GM12878 (cell line): Measurements from ENCODE around the gene ALOXE3. TPM values are rescaled to one million over a fixed set of nuclear protein-coding genes. Genes with fewer than 3 reads are reported as not detected.

Experiments
- ATAC-seq: fragments of 200-7000 bp; cut with Tn5 transposase; 3 replicates; pipeline ENCODE4 v1.9.1; 2020; ENCODE audit warnings: mild to moderate bottlenecking, moderate library complexity
- BruUV-seq: library from RNA; stranded (reverse); fragments of 400-500 nt; replicated peaks from 2 replicates; lab custom pipeline; 2021; lab: Mats Ljungman, UMichigan
- CTCF ChIA-PET: fragments of 300-600 bp; sonication (Branson Sonifier 250); formaldehyde crosslinking; extraction: SDS; loops from one replicate; lab custom pipeline; 2021; ENCODE audit warnings: inconsistent platforms; lab: Yijun Ruan, JAX
- POLR2A ChIA-PET: fragments of 350-600 bp; formaldehyde crosslinking; extraction: SDS; loops from one replicate; lab custom pipeline; 2021; ENCODE audit warnings: inconsistent platforms; lab: Charles Lee
- RAD21 ChIA-PET: fragments of 300-600 bp; sonication (Branson Sonifier 250); formaldehyde crosslinking; loops from one replicate; lab custom pipeline; 2023; ENCODE audit warnings: antibody characterized with exemption; ENCODE audit not compliant: unreplicated experiment; lab: Charles Lee
- SMC1A ChIA-PET: fragments of 300-600 bp; sonication (Branson Sonifier 250); formaldehyde crosslinking; loops from one replicate; lab custom pipeline; 2023; ENCODE audit not compliant: unreplicated experiment, uncharacterized antibody; lab: Charles Lee
- DNase-seq: peaks from one replicate; pipeline ENCODE4 v3.0.0-alpha.2; 2011; ENCODE audit warnings: low read depth, low spot score
- FAIRE-seq: peaks from 3 replicates; lab custom pipeline; 2011; peaks lifted over from hg19 to GRCh38; lab: Jason Lieb, UNC
- H2AFZ ChIP-seq: 2 replicates; pipeline ENCODE4 v1.6.0; 2011; ENCODE audit warnings: low read depth, low read length, control low read depth; ENCODE audit not compliant: control insufficient read depth
- H3K27ac ChIP-seq: 2 replicates; pipeline ENCODE4 v1.5.1; 2011; ENCODE audit warnings: control low read depth; ENCODE audit not compliant: control insufficient read depth, insufficient read depth
- H3K27me3 ChIP-seq, 2 experiments: replicated peaks in 1 of 2; 2 replicates each; pipeline versions ENCODE4 v1.6.0 to v1.6.1; 2011; ENCODE audit warnings: low read length in 1 of 2; ENCODE audit not compliant: control insufficient read depth in 2 of 2, insufficient read depth in 2 of 2
- H3K36me3 ChIP-seq, 2 experiments: 2 replicates each; pipeline ENCODE4 v1.5.1; 2011; ENCODE audit warnings: low read length in 1 of 2; ENCODE audit not compliant: control insufficient read depth in 2 of 2, insufficient read depth in 2 of 2
- H3K4me1 ChIP-seq: 2 replicates; pipeline ENCODE4 v1.6.1; 2011; ENCODE audit warnings: mild to moderate bottlenecking, low read length, moderate library complexity, mixed read lengths; ENCODE audit not compliant: control insufficient read depth, insufficient read depth
- H3K4me2 ChIP-seq: 2 replicates; pipeline ENCODE4 v1.6.0; 2011; ENCODE audit warnings: control low read depth; ENCODE audit not compliant: control insufficient read depth, insufficient read depth
- H3K4me3 ChIP-seq: fragments of 200-600 bp; sonication (generic); 2 replicates; pipeline ENCODE4 v1.5.1; 2016
- H3K79me2 ChIP-seq: 2 replicates; pipeline ENCODE4 v1.6.0; 2011; ENCODE audit warnings: low read length; ENCODE audit not compliant: control insufficient read depth, insufficient read depth
- H3K9ac ChIP-seq: 2 replicates; pipeline ENCODE4 v1.8.0; 2011; ENCODE audit warnings: low read length, control low read depth, mixed read lengths; ENCODE audit not compliant: control insufficient read depth, insufficient read depth
- H3K9me3 ChIP-seq: replicated peaks from 3 replicates; pipeline ENCODE4 v1.5.1; 2011; ENCODE audit warnings: mild to moderate bottlenecking, low read length; ENCODE audit not compliant: control insufficient read depth, insufficient read depth
- H4K20me1 ChIP-seq: 2 replicates; pipeline ENCODE4 v1.6.0; 2011; ENCODE audit not compliant: control insufficient read depth, insufficient read depth
- MAX ChIP-seq: IDR thresholded peaks from 2 replicates; pipeline ENCODE4 v1.6.1; 2012; ENCODE audit warnings: low read depth, low read length, improper control_type of control experiment
- MYC ChIP-seq: IDR thresholded peaks from 2 replicates; pipeline ENCODE4 v1.6.1; 2011; ENCODE audit warnings: mild to moderate bottlenecking, low read length, moderate library complexity, inconsistent platforms; ENCODE audit not compliant: insufficient read depth, insufficient replicate concordance, insufficient read length, severe bottlenecking
- RFX5 ChIP-seq: IDR thresholded peaks from 2 replicates; pipeline ENCODE4 v1.6.1; 2011; ENCODE audit warnings: low read depth, low read length, improper control_type of control experiment
- SIX5 ChIP-seq: IDR thresholded peaks from 2 replicates; pipeline ENCODE4 v1.6.1; 2011; ENCODE audit warnings: mild to moderate bottlenecking, low read depth, low read length, moderate library complexity; ENCODE audit not compliant: severe bottlenecking
- USF1 ChIP-seq: IDR thresholded peaks from 2 replicates; pipeline ENCODE4 v1.6.1; 2011; ENCODE audit warnings: borderline replicate concordance, low read depth, mild to moderate bottlenecking, moderate library complexity, mixed read lengths, low read length; ENCODE audit not compliant: insufficient read depth; ENCODE audit errors: extremely low read length
- ZNF217 ChIP-seq: fragments of 450-650 bp; IDR thresholded peaks from 2 replicates; pipeline ENCODE4 v1.6.1; 2017; ENCODE audit warnings: antibody characterized with exemption, mild to moderate bottlenecking
- ZZZ3 ChIP-seq: IDR thresholded peaks from 2 replicates; pipeline ENCODE4 v1.6.1; 2011; ENCODE audit warnings: low read depth; ENCODE audit not compliant: control insufficient read depth, insufficient read length
- WGBS: methylation state at CpG from one replicate; pipeline ENCODE4 v1.1.6; 2016; ENCODE audit warnings: low lambda C conversion rate; ENCODE audit not compliant: insufficient replicate concordance, insufficient coverage; ENCODE audit errors: missing lambda C conversion rate; 5-methylcytosine and 5-hydroxymethylcytosine counted together
- in situ Hi-C: fragments of 300-500 bp; cut with MboI; formaldehyde crosslinking; loops from 9 replicates; pipeline ENCODE4 v1.14.3; 2018; ENCODE audit warnings: mixed read lengths
- intact Hi-C: fragments of 100-400 bp; cut with micrococcal nuclease; formaldehyde crosslinking; loops from one replicate; pipeline ENCODE4 v1.14.2; 2022; ENCODE audit not compliant: unreplicated experiment
- polyA plus RNA-seq, 11 experiments: library from polyadenylated mRNA; depleted of rRNA in 4 of 11; unstranded in 6 of 11; stranded (reverse) in 5 of 11; fragments of >200 nt; fragmentation: Nextera tagmentation in 4 of 11; fragmentation: Illumina TruSeq in 1 of 11; extraction: Ambion mirVana in 4 of 11; extraction: Trizol in 1 of 11; gene quantifications; 1 replicate in 1 of 11; 2 replicates in 10 of 11; pipeline versions ENCODE4 v1.2.1 to v1.2.3, GENCODE V29; 2011 to 2016; ENCODE audit warnings: inconsistent platforms in 2 of 11, missing spikeins in 2 of 11, low read depth in 1 of 11
- total RNA-seq, 4 experiments: library from RNA; depleted of rRNA in 3 of 4; stranded (reverse); fragments of >200 nt in 3 of 4; fragmentation: Illumina TruSeq in 1 of 4; extraction: Trizol in 1 of 4; gene quantifications; 2 replicates each; pipeline versions ENCODE4 v1.2.1 to v1.2.3, GENCODE V29; 2013 to 2021
- TF ChIP-seq, protein P1 (sequence below): IDR thresholded peaks from 2 replicates; pipeline ENCODE4 v1.6.1; 2012; ENCODE audit warnings: improper control_type of control experiment, low read depth, low read length; ENCODE audit not compliant: insufficient replicate concordance

ALOXE3 gene
- total and polyA plus RNA-seq, 10 of the 15 experiments (the other 5 are each of a cell fraction or from before 2014, with no cell fraction given) = 0.04 TPM; not detected in 9

- in situ Hi-C loops = no loop called here
- Histone ChIP-seq H3K9ac (no peak overlapping the region), H3K36me3 (no peaks in the 10 kb centered on the region), H4K20me1 (no peaks in the 10 kb centered on the region), H3K79me2 (no peaks in the 10 kb centered on the region), H3K4me3 (no peak overlapping the region), H3K4me2 (peak overlapping the region; percentile 54), H3K27me3 (peaks cover 4% of the 10 kb centered on the region in 2 experiments; a peak in 1 of 4 replicates), H3K9me3 (no peaks in the 10 kb centered on the region), H3K4me1 (peaks cover 14% of the 10 kb centered on the region), H3K27ac (no peak overlapping the region), H2AFZ (no peak overlapping the region)
- intact Hi-C loops = loop anchor here (2.0 to 5.0 kb wide), 4 partner anchors 39 to 314 kb away; partner anchors contain the start of gene NAA38
- ChIA-PET POLR2A (no interaction called here), RAD21 (interaction anchor here (0.8 to 4.1 kb wide), 8 partner anchors 14 to 312 kb away, joined by 3 to 21 read pairs (median 10); partner anchors contain the start of gene NAA38), CTCF (interaction anchor here (1.0 to 8.3 kb wide), 19 partner anchors 12 to 312 kb away, joined by 3 to 159 read pairs (median 13); partner anchors contain the start of genes ALOX12B, ALOXE3, CNTROB and CYB5D1), SMC1A (interaction anchor here (1.0 to 4.0 kb wide), 12 partner anchors 14 to 312 kb away, joined by 3 to 31 read pairs (median 5); partner anchors contain the start of gene GUCY2D)
- no peak for TF ChIP-seq USF1
- TF ChIP-seq MAX = no peak
- no peak for TF ChIP-seq SIX5
- BruUV-seq = no TSS peak
- DNase-seq = no peak
- 57% methylated on average over 3 of the region's 3 CpGs for WGBS
- ATAC-seq = no peak
- no peak for FAIRE-seq
Observed at GRCh38 chr17:8055851-8056231, 62.5 kb downstream of the ALOXE3 start.

GRCh38 chr17:8053600-8053999 lies 64.7 kb downstream of the ALOXE3 start:
- Histone ChIP-seq H3K4me1 (peaks cover 14% of the 10 kb centered on the region), H3K27me3 (peaks cover 0 to 4% of the 10 kb centered on the region in 2 experiments; a peak in 1 of 4 replicates), H3K27ac (no peak overlapping the region), H4K20me1 (no peaks in the 10 kb centered on the region), H2AFZ (no peak overlapping the region), H3K9ac (no peak overlapping the region), H3K4me2 (no peak overlapping the region), H3K79me2 (no peaks in the 10 kb centered on the region), H3K4me3 (no peak overlapping the region), H3K36me3 (no peaks in the 10 kb centered on the region), H3K9me3 (no peaks in the 10 kb centered on the region)
- DNase-seq (no peak), ATAC-seq (no peak), FAIRE-seq (no peak)
- in situ Hi-C loops (no loop called here), intact Hi-C loops (no loop called here)
- ChIA-PET SMC1A (interaction anchor here (0.6 to 0.7 kb wide), 2 partner anchors 64 to 121 kb away, joined by 3 read pairs; no protein-coding TSS in a partner anchor), POLR2A (no interaction called here), CTCF (interaction anchor here (0.8 to 1.1 kb wide), 2 partner anchors 12 to 64 kb away, joined by 3 to 4 read pairs; no protein-coding TSS in a partner anchor), RAD21 (interaction anchor here (0.9 kb wide), 1 partner anchor 12 kb away, joined by 4 read pairs; no protein-coding TSS in a partner anchor)
- 86% methylated on average over 7 of the region's 7 CpGs for WGBS
- no TSS peak for BruUV-seq
- TF ChIP-seq, protein P1, sequence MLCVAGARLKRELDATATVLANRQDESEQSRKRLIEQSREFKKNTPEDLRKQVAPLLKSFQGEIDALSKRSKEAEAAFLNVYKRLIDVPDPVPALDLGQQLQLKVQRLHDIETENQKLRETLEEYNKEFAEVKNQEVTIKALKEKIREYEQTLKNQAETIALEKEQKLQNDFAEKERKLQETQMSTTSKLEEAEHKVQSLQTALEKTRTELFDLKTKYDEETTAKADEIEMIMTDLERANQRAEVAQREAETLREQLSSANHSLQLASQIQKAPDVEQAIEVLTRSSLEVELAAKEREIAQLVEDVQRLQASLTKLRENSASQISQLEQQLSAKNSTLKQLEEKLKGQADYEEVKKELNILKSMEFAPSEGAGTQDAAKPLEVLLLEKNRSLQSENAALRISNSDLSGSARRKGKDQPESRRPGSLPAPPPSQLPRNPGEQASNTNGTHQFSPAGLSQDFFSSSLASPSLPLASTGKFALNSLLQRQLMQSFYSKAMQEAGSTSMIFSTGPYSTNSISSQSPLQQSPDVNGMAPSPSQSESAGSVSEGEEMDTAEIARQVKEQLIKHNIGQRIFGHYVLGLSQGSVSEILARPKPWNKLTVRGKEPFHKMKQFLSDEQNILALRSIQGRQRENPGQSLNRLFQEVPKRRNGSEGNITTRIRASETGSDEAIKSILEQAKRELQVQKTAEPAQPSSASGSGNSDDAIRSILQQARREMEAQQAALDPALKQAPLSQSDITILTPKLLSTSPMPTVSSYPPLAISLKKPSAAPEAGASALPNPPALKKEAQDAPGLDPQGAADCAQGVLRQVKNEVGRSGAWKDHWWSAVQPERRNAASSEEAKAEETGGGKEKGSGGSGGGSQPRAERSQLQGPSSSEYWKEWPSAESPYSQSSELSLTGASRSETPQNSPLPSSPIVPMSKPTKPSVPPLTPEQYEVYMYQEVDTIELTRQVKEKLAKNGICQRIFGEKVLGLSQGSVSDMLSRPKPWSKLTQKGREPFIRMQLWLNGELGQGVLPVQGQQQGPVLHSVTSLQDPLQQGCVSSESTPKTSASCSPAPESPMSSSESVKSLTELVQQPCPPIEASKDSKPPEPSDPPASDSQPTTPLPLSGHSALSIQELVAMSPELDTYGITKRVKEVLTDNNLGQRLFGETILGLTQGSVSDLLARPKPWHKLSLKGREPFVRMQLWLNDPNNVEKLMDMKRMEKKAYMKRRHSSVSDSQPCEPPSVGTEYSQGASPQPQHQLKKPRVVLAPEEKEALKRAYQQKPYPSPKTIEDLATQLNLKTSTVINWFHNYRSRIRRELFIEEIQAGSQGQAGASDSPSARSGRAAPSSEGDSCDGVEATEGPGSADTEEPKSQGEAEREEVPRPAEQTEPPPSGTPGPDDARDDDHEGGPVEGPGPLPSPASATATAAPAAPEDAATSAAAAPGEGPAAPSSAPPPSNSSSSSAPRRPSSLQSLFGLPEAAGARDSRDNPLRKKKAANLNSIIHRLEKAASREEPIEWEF = no peak
- no peak for TF ChIP-seq ZNF217
- no peak for TF ChIP-seq MYC
- no peak for TF ChIP-seq RFX5
- TF ChIP-seq ZZZ3 = no peak
